Measurements from ENCODE around the gene SPEG. TPM values are rescaled to one million over a fixed set of nuclear protein-coding genes. Genes with fewer than 3 reads are reported as not detected.

SPEG gene
- total RNA-seq, 1 donor, result 48.8 TPM

DNA sequence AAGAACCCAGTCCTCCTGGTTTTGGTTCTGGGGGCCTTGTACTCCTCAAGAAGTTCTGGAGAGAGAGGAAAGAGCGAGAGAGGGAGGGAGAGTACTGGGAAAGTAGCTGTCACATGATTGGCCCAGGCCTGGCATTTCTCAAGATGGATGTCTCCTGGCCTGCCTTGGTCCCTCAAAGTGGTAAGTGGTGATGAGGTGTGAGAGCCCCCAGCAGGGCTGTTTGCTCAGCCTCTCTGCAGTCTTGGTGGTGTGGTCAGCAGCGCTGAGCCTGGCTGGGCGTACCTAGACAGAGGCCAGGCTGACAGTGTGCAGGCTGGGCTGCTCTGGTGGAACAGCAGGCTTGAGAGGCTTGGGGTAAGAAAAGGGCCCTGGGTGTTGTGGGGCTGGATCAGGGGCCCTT is 2.5 kb downstream of the SPEG start:
- TF ChIP-seq, protein P1, sequence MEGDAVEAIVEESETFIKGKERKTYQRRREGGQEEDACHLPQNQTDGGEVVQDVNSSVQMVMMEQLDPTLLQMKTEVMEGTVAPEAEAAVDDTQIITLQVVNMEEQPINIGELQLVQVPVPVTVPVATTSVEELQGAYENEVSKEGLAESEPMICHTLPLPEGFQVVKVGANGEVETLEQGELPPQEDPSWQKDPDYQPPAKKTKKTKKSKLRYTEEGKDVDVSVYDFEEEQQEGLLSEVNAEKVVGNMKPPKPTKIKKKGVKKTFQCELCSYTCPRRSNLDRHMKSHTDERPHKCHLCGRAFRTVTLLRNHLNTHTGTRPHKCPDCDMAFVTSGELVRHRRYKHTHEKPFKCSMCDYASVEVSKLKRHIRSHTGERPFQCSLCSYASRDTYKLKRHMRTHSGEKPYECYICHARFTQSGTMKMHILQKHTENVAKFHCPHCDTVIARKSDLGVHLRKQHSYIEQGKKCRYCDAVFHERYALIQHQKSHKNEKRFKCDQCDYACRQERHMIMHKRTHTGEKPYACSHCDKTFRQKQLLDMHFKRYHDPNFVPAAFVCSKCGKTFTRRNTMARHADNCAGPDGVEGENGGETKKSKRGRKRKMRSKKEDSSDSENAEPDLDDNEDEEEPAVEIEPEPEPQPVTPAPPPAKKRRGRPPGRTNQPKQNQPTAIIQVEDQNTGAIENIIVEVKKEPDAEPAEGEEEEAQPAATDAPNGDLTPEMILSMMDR (IDR thresholded peaks at IDR 0.05; ENCODE audit: insufficient read depth, low read depth, low read length), result no peak
- no peak overlapping the region for H3K4me3 ChIP-seq (ENCODE audit: low read depth, low read length)
- DNase-seq (ENCODE audit: low read depth), result no peak

DNA sequence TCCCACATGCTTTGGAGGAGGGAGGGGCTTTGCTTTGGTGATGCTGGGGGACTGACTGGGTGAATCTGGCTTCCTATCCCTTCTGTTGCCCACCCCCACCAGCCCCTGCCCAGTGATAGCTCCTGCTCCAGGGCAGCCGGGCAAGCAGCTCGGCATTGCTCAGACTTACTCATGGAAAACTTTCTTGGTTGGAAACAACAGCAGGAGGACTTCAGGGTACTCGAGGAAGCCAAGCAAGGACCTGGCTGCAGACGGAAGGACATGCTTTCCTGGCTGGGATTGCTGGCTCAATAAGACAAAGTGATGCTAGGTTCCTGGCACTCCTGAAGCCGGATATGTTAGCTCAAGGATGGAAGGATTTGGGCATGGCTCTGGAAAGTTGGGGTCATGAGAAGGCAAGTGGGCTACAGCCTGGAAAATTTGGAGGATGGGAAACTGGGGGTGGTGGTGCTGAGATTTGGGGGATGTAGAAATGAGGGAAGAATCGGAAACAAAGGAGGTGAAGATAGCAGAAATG is 3.1 kb downstream of the SPEG start:
- no peak overlapping the region for H3K4me3 ChIP-seq (ENCODE audit: low read depth, low read length)
- TF ChIP-seq, protein P1 (IDR thresholded peaks at IDR 0.05; ENCODE audit: insufficient read depth, low read depth, low read length), result no peak
- no peak for DNase-seq (ENCODE audit: low read depth)

DNA sequence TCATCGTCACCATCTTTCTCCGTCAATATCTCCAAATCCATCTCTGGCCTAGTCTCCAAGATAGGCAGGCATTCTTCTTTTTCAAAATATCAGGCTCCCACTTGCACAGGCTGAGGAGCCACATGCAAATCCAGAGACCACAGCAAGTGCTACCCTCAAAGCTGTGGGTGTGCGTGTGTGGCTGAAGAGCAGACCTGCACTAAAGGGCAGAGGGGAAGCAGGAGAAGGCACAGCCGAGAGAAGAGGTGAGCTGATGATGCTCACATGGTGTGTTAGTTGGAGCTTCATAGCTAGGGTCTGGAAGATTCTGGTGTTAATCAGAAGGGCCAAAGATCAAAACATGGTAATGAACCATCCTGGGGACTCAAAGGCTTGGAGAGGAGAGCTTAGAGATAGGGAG is 3.8 kb downstream of the SPEG start:
- no peak overlapping the region for H3K4me3 ChIP-seq (ENCODE audit: low read depth, low read length)
- TF ChIP-seq, protein P1 (IDR thresholded peaks at IDR 0.05; ENCODE audit: insufficient read depth, low read depth, low read length), result no peak
- DNase-seq (ENCODE audit: low read depth), result no peak

DNA sequence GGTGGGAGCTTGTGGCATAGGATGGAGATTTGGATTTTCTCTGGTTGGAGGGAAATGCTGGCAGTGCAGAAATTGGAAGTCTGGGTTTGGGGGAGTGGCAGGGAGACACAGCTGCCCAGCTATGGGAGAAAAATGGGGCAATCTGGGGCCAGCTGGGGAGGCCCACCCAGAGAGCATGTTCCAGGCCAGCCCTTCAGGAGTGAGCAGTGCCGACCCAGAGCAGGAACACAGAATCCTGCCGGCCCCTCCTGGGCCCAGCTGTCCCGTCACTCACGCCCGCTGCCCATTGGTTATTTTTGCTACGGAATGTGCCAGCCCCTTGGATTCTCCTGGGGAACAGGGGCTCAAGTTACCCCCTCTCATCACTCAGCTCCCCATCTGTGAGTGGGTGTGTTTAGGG is 4.9 kb downstream of the SPEG start:
- TF ChIP-seq, protein P1 (IDR thresholded peaks at IDR 0.05; ENCODE audit: insufficient read depth, low read depth, low read length), result no peak
- H3K4me3 ChIP-seq (ENCODE audit: low read depth, low read length), result no peak overlapping the region
- DNase-seq (ENCODE audit: low read depth), result no peak

DNA sequence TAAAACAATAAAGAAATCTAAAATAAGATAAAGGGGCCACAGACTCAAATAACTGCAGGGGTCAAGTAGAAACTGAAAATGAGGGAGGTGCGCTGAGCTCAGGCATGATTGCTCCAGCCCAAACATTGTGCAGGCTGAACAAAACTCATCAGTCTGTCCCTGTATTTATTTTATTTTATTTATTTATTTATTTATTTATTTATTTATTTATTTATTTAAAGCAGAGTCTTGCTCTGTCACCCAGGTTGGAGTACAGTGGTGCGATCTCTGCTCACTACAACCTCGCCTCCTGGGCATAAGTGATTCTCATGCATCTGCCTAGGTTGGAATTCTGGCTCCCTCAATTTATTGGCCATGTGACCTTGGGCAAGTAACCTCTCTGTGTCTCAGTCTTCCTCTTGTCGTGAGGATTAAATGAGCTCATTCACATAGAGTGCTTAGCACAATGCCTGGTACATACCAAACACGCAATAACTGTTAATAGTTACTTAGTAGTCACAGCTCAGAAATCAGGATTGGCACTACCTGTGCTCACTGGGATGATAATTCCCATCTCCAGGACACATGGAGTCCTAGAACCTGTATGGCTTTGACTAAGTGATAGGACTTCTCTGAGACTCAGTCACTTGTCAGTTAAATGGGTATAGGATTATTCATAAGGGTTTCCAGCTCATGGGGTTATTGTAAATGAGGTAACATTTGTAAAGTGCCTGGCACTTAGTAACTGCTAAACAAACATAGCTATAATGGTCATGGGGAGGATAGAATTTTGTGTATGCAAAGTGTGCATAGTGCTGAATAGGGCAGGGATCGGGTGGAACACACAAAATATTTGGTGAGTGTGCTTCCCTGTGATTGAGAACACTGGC is 6.0 kb downstream of the SPEG start:
- DNase-seq (ENCODE audit: low read depth), result no peak
- no peak overlapping the region for H3K4me3 ChIP-seq (ENCODE audit: low read depth, low read length)
- TF ChIP-seq, protein P1 (IDR thresholded peaks at IDR 0.05; ENCODE audit: insufficient read depth, low read depth, low read length), result no peak

DNA sequence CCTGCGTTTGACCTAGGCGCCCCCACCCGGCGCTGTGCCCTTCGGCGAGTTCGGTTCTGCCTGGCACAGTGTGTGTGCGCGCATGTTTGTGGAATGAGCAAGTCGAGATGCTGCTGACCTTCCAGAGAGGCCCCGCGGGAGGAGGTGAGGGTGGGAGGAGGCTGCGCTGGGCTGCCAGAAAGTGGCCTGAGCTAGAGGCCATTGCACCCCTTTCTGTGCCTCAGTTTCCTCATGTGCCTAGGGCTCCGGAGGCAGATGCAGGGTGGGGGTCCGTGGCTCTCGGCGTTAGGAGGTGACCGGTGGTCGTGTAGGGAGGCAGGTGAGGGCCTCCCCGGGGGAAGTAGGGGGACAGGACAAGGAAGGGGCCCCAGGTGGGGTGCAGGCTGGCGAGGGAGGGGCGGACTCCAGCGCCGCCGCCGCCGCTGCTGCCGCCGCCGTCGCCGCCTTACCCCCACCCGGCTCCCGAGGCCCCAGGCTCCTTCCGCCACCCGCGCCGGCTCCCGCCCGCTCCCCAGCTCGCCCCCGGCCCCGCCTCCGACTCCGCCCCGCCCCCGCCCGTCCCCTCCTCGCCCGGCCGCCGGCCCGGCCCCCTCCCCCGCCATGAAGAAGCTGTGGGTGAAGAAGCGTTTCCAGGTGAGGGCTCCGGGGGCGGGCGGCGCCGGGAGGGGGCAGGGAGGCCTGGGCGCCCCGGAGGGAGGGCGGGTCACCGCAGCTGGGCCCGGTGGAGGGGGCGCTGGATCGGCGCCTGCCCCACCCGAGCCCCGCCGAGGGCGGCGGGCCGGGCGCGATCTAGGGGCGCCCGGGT is 7.0 kb downstream of the SPEG start:
- H3K4me3 ChIP-seq (ENCODE audit: low read depth, low read length), result peak overlapping the region; percentile 59
- peak; percentile 27 for DNase-seq (ENCODE audit: low read depth)
- TF ChIP-seq, protein P1 (IDR thresholded peaks at IDR 0.05; ENCODE audit: insufficient read depth, low read depth, low read length), result no peak
